Measurements from ENCODE around the gene IFNA7. TPM values are rescaled to one million over a fixed set of nuclear protein-coding genes. Genes with fewer than 3 reads are reported as not detected.

IFNA7 gene
- total RNA-seq, 1 experiment from 2014 or later: not detected

- no peak for TF ChIP-seq CEBPB (IDR thresholded peaks at IDR 0.05; ENCODE audit: low read depth)
- no peak for TF ChIP-seq FOSL1 (IDR thresholded peaks at IDR 0.05; ENCODE audit: low read depth)
- no peak for TF ChIP-seq EGR1 (IDR thresholded peaks at IDR 0.05; ENCODE audit: low read depth)
- TF ChIP-seq EZH2 (IDR thresholded peaks at IDR 0.05): no peak
- TF ChIP-seq SRF (IDR thresholded peaks at IDR 0.05; ENCODE audit: low read depth): no peak
- TF ChIP-seq RAD21 (IDR thresholded peaks at IDR 0.05; ENCODE audit: low read depth): no peak
- TF ChIP-seq POLR2AphosphoS5 (IDR thresholded peaks at IDR 0.05; ENCODE audit: low read depth, low read length): no peak
- no peak for TF ChIP-seq CBX3 (IDR thresholded peaks at IDR 0.05; ENCODE audit: low read depth)
- intact Hi-C loops (cut with micrococcal nuclease): no loop called here
- ChIA-PET RAD21 (ENCODE audit: low non-redundant PET in 1 of 2, low total read pairs in 2 of 2, uncharacterized antibody in 2 of 2, unreplicated experiment in 2 of 2) (no interaction called here), CTCF (no interaction called here), POLR2A (no interaction called here)
- Histone ChIP-seq H3K27me3 (ENCODE audit: insufficient read depth, low read length) (no peaks in the 10 kb centered on the region), H3K9ac (ENCODE audit: low read length) (no peak overlapping the region), H3K36me3 (ENCODE audit: control insufficient read depth in 1 of 2, insufficient read depth in 2 of 2, low read length in 2 of 2) (no peaks in the 10 kb centered on the region), H2AFZ (ENCODE audit: low read depth, low read length, poor library complexity, severe bottlenecking) (no peak overlapping the region), H4K20me1 (ENCODE audit: insufficient read depth) (no peaks in the 10 kb centered on the region), H3K4me2 (ENCODE audit: low read length) (no peak overlapping the region), H3K4me1 (ENCODE audit: control insufficient read depth in 1 of 2, insufficient read depth in 2 of 2, low read length in 2 of 2) (no peaks in the 10 kb centered on the region), H3K79me2 (ENCODE audit: insufficient read depth, low read length) (no peaks in the 10 kb centered on the region), H3K9me3 (ENCODE audit: control insufficient read depth in 1 of 2, insufficient read depth in 1 of 2, low read depth in 1 of 2, low read length in 2 of 2) (no peaks in the 10 kb centered on the region), H3K27ac (ENCODE audit: low read depth, low read length) (no peak overlapping the region), H3K4me3 (replicated peaks in 1 of 2; ENCODE audit: low read depth in 1 of 2, low read length in 2 of 2) (no peak overlapping the region), H3K9me2 (ENCODE audit: insufficient read depth) (no peaks in the 10 kb centered on the region)
- BruUV-seq (replicated peaks): no TSS peak
- ATAC-seq: no peak
- no peak for DNase-seq (ENCODE audit: low read depth, low spot score)
Observed at GRCh38 chr9:21165516-21165915, 36.5 kb downstream of the IFNA7 start.

DNA sequence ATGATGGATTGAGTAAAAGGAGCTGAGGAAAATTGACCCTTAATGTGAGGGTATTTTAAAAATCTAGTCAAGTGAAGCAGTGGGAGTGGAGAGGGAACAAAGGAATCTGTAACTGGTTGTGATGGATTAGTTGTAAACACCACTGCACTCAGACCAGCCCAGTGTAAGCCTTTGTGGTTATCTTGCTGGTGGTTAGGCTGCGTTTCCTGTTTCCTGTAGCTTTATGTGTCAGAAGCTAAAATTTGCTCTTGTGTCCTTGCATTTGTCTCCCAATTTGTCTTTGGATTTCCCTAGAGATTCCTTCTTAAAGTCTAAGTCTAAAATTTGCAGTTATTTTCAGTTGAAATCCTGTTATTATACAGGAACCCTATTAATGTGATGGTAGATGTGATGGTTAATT is 41.8 kb downstream of the IFNA7 start:
- no TSS peak for BruUV-seq (replicated peaks)
- H3K4me2 ChIP-seq (ENCODE audit: low read length): no peak overlapping the region

More for the DNA sequence above, 41.8 kb downstream of the IFNA7 start:
- POLR2A ChIA-PET: no interaction called here
- no peak overlapping the region for H2AFZ ChIP-seq (ENCODE audit: low read depth, low read length, poor library complexity, severe bottlenecking)
- ATAC-seq (no peak), DNase-seq (ENCODE audit: low read depth, low spot score) (no peak)
- no peaks in the 10 kb centered on the region for H3K27me3 ChIP-seq (ENCODE audit: insufficient read depth, low read length)
- H3K4me1 ChIP-seq (ENCODE audit: control insufficient read depth in 1 of 2, insufficient read depth in 2 of 2, low read length in 2 of 2): no peaks in the 10 kb centered on the region
- no peaks in the 10 kb centered on the region for H3K79me2 ChIP-seq (ENCODE audit: insufficient read depth, low read length)
- intact Hi-C loops (cut with micrococcal nuclease): no loop called here
- TF ChIP-seq TCF7L2 (IDR thresholded peaks at IDR 0.05; ENCODE audit: borderline replicate concordance, extremely low read depth, insufficient read depth, insufficient read length) (no peak), REST (IDR thresholded peaks at IDR 0.05; ENCODE audit: low read depth) (no peak), EZH2 (IDR thresholded peaks at IDR 0.05) (no peak), EZH2phosphoT487 (IDR thresholded peaks at IDR 0.05; ENCODE audit: borderline replicate concordance) (no peak), FOSL1 (IDR thresholded peaks at IDR 0.05; ENCODE audit: low read depth) (no peak), SP1 (IDR thresholded peaks at IDR 0.05; ENCODE audit: low read depth) (no peak)
- TF ChIP-seq, protein P1, sequence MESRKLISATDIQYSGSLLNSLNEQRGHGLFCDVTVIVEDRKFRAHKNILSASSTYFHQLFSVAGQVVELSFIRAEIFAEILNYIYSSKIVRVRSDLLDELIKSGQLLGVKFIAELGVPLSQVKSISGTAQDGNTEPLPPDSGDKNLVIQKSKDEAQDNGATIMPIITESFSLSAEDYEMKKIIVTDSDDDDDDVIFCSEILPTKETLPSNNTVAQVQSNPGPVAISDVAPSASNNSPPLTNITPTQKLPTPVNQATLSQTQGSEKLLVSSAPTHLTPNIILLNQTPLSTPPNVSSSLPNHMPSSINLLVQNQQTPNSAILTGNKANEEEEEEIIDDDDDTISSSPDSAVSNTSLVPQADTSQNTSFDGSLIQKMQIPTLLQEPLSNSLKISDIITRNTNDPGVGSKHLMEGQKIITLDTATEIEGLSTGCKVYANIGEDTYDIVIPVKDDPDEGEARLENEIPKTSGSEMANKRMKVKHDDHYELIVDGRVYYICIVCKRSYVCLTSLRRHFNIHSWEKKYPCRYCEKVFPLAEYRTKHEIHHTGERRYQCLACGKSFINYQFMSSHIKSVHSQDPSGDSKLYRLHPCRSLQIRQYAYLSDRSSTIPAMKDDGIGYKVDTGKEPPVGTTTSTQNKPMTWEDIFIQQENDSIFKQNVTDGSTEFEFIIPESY (IDR thresholded peaks at IDR 0.05; ENCODE audit: extremely low read depth, insufficient replicate concordance, low read length): no peak
- H3K9ac ChIP-seq (ENCODE audit: low read length): no peak overlapping the region
- H3K9me3 ChIP-seq (ENCODE audit: control insufficient read depth in 1 of 2, insufficient read depth in 1 of 2, low read depth in 1 of 2, low read length in 2 of 2): no peaks in the 10 kb centered on the region
- CTCF ChIA-PET: interaction anchor here (1.0 kb wide), 1 partner anchor 23 kb away, joined by 5 read pairs; no protein-coding TSS in a partner anchor
- H3K27ac ChIP-seq (ENCODE audit: low read depth, low read length): no peak overlapping the region
- H3K36me3 ChIP-seq (ENCODE audit: control insufficient read depth in 1 of 2, insufficient read depth in 2 of 2, low read length in 2 of 2): no peaks in the 10 kb centered on the region
- H4K20me1 ChIP-seq (ENCODE audit: insufficient read depth): no peaks in the 10 kb centered on the region
- H3K4me3 ChIP-seq (replicated peaks in 1 of 2; ENCODE audit: low read depth in 1 of 2, low read length in 2 of 2): no peak overlapping the region
- RAD21 ChIA-PET (ENCODE audit: low non-redundant PET in 1 of 2, low total read pairs in 2 of 2, uncharacterized antibody in 2 of 2, unreplicated experiment in 2 of 2): no interaction called here
- no peaks in the 10 kb centered on the region for H3K9me2 ChIP-seq (ENCODE audit: insufficient read depth)

Measured in HCT116 (cell line).